ENCODE data around the gene ACBD7.
A peak's percentile ranks its signal among the peaks of the same experiment; 100 is the strongest.

The ACBD7 gene

DNA sequence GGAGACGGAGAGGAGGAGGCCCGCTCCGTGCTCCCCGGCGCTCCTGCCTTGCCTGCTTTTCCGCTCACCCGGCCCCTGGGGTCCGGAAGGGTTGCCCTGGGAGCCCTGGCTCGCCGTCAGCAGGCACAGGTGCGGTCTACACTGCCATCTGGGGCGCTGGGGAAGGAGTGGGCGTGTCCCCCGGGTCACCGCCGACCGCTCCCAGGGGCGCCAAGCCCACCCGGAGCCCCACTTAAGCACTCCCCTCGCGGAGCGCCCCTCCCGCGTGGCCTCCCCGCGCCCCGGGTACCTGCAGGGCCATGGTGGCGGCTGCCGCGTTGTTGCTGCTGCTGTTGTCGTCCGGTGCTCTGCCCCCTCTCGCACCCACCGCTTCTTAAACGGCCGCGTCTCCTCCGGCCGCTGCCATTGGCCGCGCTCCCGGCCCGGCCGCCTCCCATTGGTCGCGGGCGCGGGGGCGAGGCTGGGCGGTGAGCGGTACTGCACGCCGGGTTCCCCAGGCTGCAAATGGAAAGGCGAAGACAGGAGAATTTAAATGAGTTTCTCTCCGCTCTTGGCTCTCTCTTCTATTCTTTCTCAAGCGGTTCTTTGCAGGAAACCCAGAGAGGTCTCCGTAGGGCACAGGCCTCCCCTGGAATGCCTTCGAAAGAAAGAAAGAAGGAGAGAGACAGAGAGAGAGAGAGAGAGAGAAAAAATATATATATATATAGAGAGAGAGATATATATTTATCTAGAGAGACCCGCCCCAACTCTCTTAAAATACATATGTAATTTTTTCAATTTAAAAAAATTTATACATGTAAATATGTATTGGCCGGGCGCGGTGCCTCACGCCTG, at the start of gene ACBD7:
Gene ACBD7, minus strand, starts transcription at position 349 of the 834 bp plus-strand sequence. Its CDS starts 48 bp downstream, at position 301.
- H3K4me3 ChIP-seq (ENCODE audit: low read depth, low read length): peak within 1 kb of the TSS; percentile 72
- TF ChIP-seq, protein P1, sequence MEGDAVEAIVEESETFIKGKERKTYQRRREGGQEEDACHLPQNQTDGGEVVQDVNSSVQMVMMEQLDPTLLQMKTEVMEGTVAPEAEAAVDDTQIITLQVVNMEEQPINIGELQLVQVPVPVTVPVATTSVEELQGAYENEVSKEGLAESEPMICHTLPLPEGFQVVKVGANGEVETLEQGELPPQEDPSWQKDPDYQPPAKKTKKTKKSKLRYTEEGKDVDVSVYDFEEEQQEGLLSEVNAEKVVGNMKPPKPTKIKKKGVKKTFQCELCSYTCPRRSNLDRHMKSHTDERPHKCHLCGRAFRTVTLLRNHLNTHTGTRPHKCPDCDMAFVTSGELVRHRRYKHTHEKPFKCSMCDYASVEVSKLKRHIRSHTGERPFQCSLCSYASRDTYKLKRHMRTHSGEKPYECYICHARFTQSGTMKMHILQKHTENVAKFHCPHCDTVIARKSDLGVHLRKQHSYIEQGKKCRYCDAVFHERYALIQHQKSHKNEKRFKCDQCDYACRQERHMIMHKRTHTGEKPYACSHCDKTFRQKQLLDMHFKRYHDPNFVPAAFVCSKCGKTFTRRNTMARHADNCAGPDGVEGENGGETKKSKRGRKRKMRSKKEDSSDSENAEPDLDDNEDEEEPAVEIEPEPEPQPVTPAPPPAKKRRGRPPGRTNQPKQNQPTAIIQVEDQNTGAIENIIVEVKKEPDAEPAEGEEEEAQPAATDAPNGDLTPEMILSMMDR (conservative IDR thresholded peaks at IDR 0.05; ENCODE audit: low read depth, low read length): peak; percentile 25
- peak; percentile 81 for DNase-seq (ENCODE audit: low read depth)

DNA sequence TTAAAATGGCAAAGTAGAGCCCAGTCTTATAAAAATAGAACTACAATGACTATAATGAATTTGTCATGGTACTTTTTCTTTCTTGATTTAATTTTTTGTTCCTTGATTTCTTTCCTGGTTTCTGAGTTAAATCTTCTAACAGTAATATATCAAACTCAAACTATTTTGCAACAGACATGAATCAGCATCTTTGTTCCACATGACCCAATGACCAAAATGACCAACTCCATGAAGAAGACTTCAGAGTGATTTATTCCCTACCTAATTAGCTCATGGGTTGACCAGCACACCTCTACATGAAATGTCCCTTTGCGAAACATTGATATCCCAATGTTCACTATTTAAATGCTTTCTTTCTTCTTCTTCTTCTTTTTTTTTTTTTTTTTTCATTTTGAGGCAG, 49.1 kb upstream of the ACBD7 start:
- no peak overlapping the region for H3K4me3 ChIP-seq (ENCODE audit: low read depth, low read length)
- TF ChIP-seq, protein P1 (conservative IDR thresholded peaks at IDR 0.05; ENCODE audit: low read depth, low read length): no peak
- peak; percentile 43 for DNase-seq (ENCODE audit: low read depth)

DNA sequence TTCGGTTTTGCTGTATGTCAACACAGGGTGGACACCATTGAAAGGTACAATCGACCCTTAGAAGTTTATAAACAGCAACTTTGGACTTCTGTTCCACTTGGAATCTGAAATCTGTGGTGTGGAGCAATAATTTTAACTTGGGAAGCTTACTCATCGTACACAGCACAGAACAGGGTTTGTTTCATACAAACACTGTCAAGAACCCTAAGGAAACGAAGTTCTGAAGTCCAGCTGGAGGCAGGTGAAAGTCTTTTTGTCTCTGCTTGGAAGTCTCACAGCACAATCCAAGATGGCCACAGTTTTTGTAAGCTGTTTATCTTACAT, 48.4 kb upstream of the ACBD7 start:
- no peak overlapping the region for H3K4me3 ChIP-seq (ENCODE audit: low read depth, low read length)
- TF ChIP-seq, protein P1 (conservative IDR thresholded peaks at IDR 0.05; ENCODE audit: low read depth, low read length): no peak
- peak; percentile 30 for DNase-seq (ENCODE audit: low read depth)

DNA sequence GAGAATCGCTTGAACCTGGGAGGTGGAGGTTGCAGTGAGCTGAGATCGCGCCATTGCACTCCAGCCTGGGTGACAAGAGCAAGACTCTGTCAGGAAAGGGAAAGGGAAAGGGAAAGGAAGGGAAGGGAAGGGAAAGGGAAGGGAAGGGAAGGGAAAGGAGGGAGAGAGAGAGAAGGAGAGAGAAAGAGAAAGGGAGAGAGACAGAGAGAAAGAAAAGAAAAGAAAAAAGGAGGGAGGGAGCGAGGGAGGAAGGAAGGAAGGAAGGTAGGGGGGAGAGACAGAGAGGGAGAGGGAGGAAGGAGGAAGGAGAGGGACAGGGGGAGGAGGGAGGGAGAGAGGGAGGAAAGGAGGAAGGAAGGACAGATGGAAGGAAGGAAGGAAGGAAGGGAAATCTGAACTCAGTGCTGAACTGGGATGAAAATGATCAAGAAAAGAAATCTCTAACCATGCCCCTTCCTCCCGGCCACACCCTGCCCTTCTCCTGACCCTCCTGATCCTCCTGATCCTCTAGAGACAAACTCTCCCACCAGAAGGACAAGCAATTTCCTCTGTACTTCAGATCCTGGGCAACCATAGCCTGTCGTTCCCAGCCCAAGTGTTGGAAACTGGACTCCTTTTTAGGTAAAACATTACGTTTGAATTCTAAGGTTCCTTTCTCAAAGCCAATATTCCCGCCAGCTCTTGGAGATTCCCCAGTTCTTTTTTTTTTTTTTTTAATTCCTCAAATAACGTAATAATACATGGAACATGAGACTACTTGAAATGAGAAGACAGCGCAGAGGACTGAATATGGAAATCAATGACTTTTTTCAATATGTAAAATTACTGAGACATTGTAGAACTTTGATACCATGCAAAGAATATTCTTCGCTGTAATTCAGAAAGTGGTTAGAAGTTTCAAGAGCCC, 47.8 kb upstream of the ACBD7 start:
- no peak overlapping the region for H3K4me3 ChIP-seq (ENCODE audit: low read depth, low read length)
- TF ChIP-seq, protein P1 (conservative IDR thresholded peaks at IDR 0.05; ENCODE audit: low read depth, low read length): no peak
- DNase-seq (ENCODE audit: low read depth): no peak

DNA sequence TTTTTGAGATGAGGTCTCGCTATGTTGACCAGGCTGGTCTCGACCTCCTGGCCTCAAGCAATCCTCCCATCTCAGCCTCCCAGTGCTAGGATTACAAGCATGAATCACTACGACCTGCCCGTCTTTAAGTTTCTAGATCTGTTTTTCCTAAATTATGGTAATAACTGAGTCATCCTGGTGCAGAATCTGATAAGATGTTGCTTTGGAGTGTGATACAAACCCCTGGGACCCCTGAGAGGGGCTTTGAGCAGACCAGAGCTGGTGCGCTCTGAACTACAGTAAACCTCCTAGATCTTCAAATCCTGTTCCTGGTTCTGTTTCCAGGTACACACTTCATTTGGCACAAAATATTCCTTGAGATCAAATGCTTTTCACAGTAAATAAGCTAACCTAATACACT, 42.8 kb upstream of the ACBD7 start:
- TF ChIP-seq, protein P1 (conservative IDR thresholded peaks at IDR 0.05; ENCODE audit: low read depth, low read length): no peak
- no peak for DNase-seq (ENCODE audit: low read depth)
- no peak overlapping the region for H3K4me3 ChIP-seq (ENCODE audit: low read depth, low read length)

DNA sequence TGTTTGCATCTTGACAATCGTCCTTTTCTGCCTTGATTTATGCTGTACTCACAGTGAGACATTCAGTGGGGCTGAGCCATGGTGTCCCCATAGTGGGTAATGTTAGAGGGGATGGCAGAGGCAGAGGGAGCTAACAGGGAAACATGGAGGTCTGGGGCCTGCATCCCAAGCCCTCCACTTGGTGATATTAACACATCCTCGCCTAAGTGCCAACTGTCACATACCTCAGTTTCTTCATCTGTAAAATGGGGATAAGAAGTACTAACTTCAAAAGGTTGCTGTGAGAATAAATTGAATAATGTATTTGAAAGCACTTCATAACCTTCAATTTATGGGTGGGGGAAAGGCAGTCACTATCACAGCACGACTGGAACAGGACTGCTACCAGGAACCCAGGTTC, 36.3 kb upstream of the ACBD7 start:
- DNase-seq (ENCODE audit: low read depth): no peak
- TF ChIP-seq, protein P1 (conservative IDR thresholded peaks at IDR 0.05; ENCODE audit: low read depth, low read length): no peak
- no peak overlapping the region for H3K4me3 ChIP-seq (ENCODE audit: low read depth, low read length)

Measured in choroid plexus epithelial cell (primary cell).